K562 (cell line): ENCODE results near the gene ZNF268. TPM values are rescaled to one million over a fixed set of nuclear protein-coding genes. Genes with fewer than 3 reads are reported as not detected.

Experiments
- ATAC-seq: fragments of 200-7000 bp; cut with Tn5 transposase; 3 replicates; pipeline ENCODE4 v1.9.1; 2020; ENCODE audit warnings: moderate library complexity
- BruUV-seq: library from RNA; stranded (reverse); fragments of 400-500 nt; replicated peaks from 2 replicates; lab custom pipeline; 2021; lab: Mats Ljungman, UMichigan
- CTCF ChIA-PET: fragments of 300-600 bp; formaldehyde crosslinking; extraction: SDS; loops from one replicate; lab custom pipeline; 2021; ENCODE audit warnings: low intra/inter-chr PET ratio; lab: Yijun Ruan, JAX
- POLR2A ChIA-PET: fragments of 300-600, 350-650 bp; sonication (Branson Sonifier 250); formaldehyde crosslinking; extraction: SDS; loops from one replicate; lab custom pipeline; 2021; ENCODE audit warnings: antibody characterized with exemption, inconsistent platforms; lab: Yijun Ruan, JAX
- DNase-seq, 4 experiments: peaks; one replicate each; pipeline versions ENCODE4 v3.0.0 to v3.0.0-alpha.2; 2011 to 2018; ENCODE audit warnings: low spot score in 3 of 4, mixed read lengths in 3 of 4; ENCODE audit errors: extremely low read depth in 1 of 4
- FAIRE-seq: peaks from 2 replicates; lab custom pipeline; 2011; peaks lifted over from hg19 to GRCh38; lab: Jason Lieb, UNC
- H2AFZ ChIP-seq: 2 replicates; pipeline ENCODE4 v1.6.0; 2011; ENCODE audit warnings: low read depth, low read length, control low read depth, inconsistent platforms
- H3K27ac ChIP-seq: fragments of 200-600 bp; 3 replicates; pipeline ENCODE4 v1.8.0; 2011; ENCODE audit warnings: low read depth, mild to moderate bottlenecking, control low read depth, inconsistent platforms, low read length, moderate library complexity, mixed read lengths; ENCODE audit errors: extremely low read depth
- H3K27me3 ChIP-seq, 2 experiments: fragments of 300-600 bp in 1 of 2; 2 replicates in 1 of 2; 3 replicates in 1 of 2; pipeline versions ENCODE4 v1.6.0 to v1.8.0; 2011; ENCODE audit warnings: inconsistent platforms in 2 of 2, low read length in 2 of 2, mild to moderate bottlenecking in 1 of 2, mixed read lengths in 1 of 2, moderate library complexity in 1 of 2; ENCODE audit not compliant: control insufficient read depth in 2 of 2, insufficient read depth in 2 of 2
- H3K36me3 ChIP-seq: fragments of 300-600 bp; 3 replicates; pipeline ENCODE4 v1.8.0; 2011; ENCODE audit warnings: mild to moderate bottlenecking, low read length, inconsistent platforms; ENCODE audit not compliant: control insufficient read depth, insufficient read depth
- H3K4me1 ChIP-seq, 2 experiments: fragments of 200-600 bp in 1 of 2; replicated peaks in 1 of 2; 2 replicates in 1 of 2; 3 replicates in 1 of 2; pipeline versions ENCODE4 v1.5.1 to v1.8.0; 2011; ENCODE audit warnings: inconsistent platforms in 2 of 2, low read length in 2 of 2, mild to moderate bottlenecking in 1 of 2, mixed read lengths in 1 of 2, moderate library complexity in 1 of 2; ENCODE audit not compliant: control insufficient read depth in 2 of 2, insufficient read depth in 2 of 2
- H3K4me2 ChIP-seq: 2 replicates; pipeline ENCODE4 v1.6.1; 2011; ENCODE audit warnings: low read length, control low read depth, inconsistent platforms, mixed read lengths; ENCODE audit not compliant: insufficient read depth
- H3K4me3 ChIP-seq: fragments of 200-600 bp; sonication (generic), shearing (Covaris generic); 2 replicates; pipeline ENCODE4 v1.5.1; 2016; ENCODE audit warnings: control low read depth, inconsistent platforms
- H3K79me2 ChIP-seq: fragments of 200-600 bp; 3 replicates; pipeline ENCODE4 v1.8.0; 2011; ENCODE audit warnings: low read length, inconsistent platforms; ENCODE audit not compliant: control insufficient read depth, insufficient read depth
- H3K9ac ChIP-seq, 2 experiments: 2 replicates each; pipeline versions ENCODE4 v1.6.0 to v1.6.1; 2011; ENCODE audit warnings: low read depth in 2 of 2, low read length in 2 of 2, control low read depth in 1 of 2, inconsistent platforms in 1 of 2, mild to moderate bottlenecking in 1 of 2, mixed read lengths in 1 of 2; ENCODE audit not compliant: insufficient read depth in 1 of 2
- H3K9me1 ChIP-seq: one replicate; pipeline ENCODE4 v1.6.0; 2011; ENCODE audit warnings: inconsistent platforms, mild to moderate bottlenecking, low read length, moderate library complexity; ENCODE audit not compliant: control insufficient read depth, insufficient read depth
- H3K9me3 ChIP-seq: replicated peaks from 2 replicates; pipeline ENCODE4 v1.5.1; 2011; ENCODE audit warnings: low read depth, low read length, inconsistent platforms; ENCODE audit not compliant: control insufficient read depth, insufficient read depth
- H4K20me1 ChIP-seq: replicated peaks from 2 replicates; pipeline ENCODE4 v1.6.1; 2011; ENCODE audit warnings: low read length, inconsistent platforms, mixed read lengths; ENCODE audit not compliant: control insufficient read depth, insufficient read depth
- E2F1 ChIP-seq: sonication (generic); formaldehyde crosslinking; IDR thresholded peaks from 2 replicates; pipeline ENCODE4 v1.8.1; 2023; ENCODE audit warnings: mild to moderate bottlenecking, missing genetic modification reagents, moderate library complexity
- ERF ChIP-seq: fragments of 450-650 bp; formaldehyde crosslinking; IDR thresholded peaks from 2 replicates; pipeline ENCODE4 v1.4.0; 2020; ENCODE audit warnings: mild to moderate bottlenecking, mixed read lengths
- ETV1 ChIP-seq: fragments of 450-650 bp; conservative IDR thresholded peaks from 2 replicates; pipeline ENCODE4 v1.6.1; 2016; ENCODE audit warnings: missing genetic modification characterization, control low read depth, low read depth, missing compliant biosample characterization
- HES1 ChIP-seq: fragments of 450-650 bp; IDR thresholded peaks from 2 replicates; pipeline ENCODE4 v1.6.1; 2016; ENCODE audit warnings: low read depth, mild to moderate bottlenecking, moderate library complexity
- KAT8 ChIP-seq: fragments of 450-650 bp; IDR thresholded peaks from 2 replicates; pipeline ENCODE4 v1.6.1; 2016; ENCODE audit warnings: low read depth, mild to moderate bottlenecking
- KDM5B ChIP-seq: fragments of 200-600 bp; sonication (generic); IDR thresholded peaks from 2 replicates; pipeline ENCODE4 v1.6.1; 2012; ENCODE audit warnings: low read depth, mild to moderate bottlenecking, moderate library complexity, low read length, control low read depth, inconsistent platforms; ENCODE audit not compliant: insufficient replicate concordance
- MECOM ChIP-seq: fragments of 250-450 bp; sonication (Bioruptor Pico); IDR thresholded peaks from 2 replicates; pipeline ENCODE4 v1.8.0; 2022; ENCODE audit warnings: inconsistent platforms
- MXI1 ChIP-seq: IDR thresholded peaks from 2 replicates; pipeline ENCODE4 v1.6.1; 2011; ENCODE audit warnings: low read depth, mild to moderate bottlenecking, improper control_type of control experiment, low read length
- NCOA4 ChIP-seq: fragments of 450-650 bp; IDR thresholded peaks from 2 replicates; pipeline ENCODE4 v1.6.1; 2018; ENCODE audit warnings: mild to moderate bottlenecking; ENCODE audit not compliant: partially characterized antibody
- NFXL1 ChIP-seq: fragments of 450-650 bp; formaldehyde crosslinking; IDR thresholded peaks from 2 replicates; pipeline ENCODE4 v1.4.0; 2021; ENCODE audit warnings: mild to moderate bottlenecking
- NR2C1 ChIP-seq, 2 experiments: fragments of 450-650 bp; IDR thresholded peaks; 2 replicates each; pipeline ENCODE4 v1.6.1; 2017; ENCODE audit warnings: mild to moderate bottlenecking in 2 of 2, antibody characterized with exemption in 1 of 2, inconsistent platforms in 1 of 2, missing compliant biosample characterization in 1 of 2, missing genetic modification characterization in 1 of 2
- PHF20 ChIP-seq: fragments of 450-650 bp; IDR thresholded peaks from 2 replicates; pipeline ENCODE4 v1.6.1; 2018; ENCODE audit not compliant: partially characterized antibody
- PTBP1 ChIP-seq: fragments of 200-400 bp; formaldehyde crosslinking; IDR thresholded peaks from 2 replicates; pipeline ENCODE4 v1.6.1; 2017; ENCODE audit warnings: low read depth, low read length
- TRIM28 ChIP-seq: fragments of 450-650 bp; IDR thresholded peaks from 2 replicates; pipeline ENCODE4 v1.6.1; 2017
- ZBTB7A ChIP-seq: IDR thresholded peaks from 2 replicates; pipeline ENCODE4 v1.6.1; 2011; ENCODE audit warnings: low read depth, mild to moderate bottlenecking, low read length, moderate library complexity, borderline replicate concordance; ENCODE audit not compliant: control insufficient read depth
- ZNF124 ChIP-seq: sonication (generic); formaldehyde crosslinking; IDR thresholded peaks from 2 replicates; pipeline ENCODE4 v1.8.1; 2022; ENCODE audit warnings: missing genetic modification reagents
- ZNF449 ChIP-seq: fragments of 250-450 bp; sonication (Bioruptor Pico); IDR thresholded peaks from 2 replicates; pipeline ENCODE4 v1.8.0; 2022; ENCODE audit warnings: moderate library complexity, mild to moderate bottlenecking, inconsistent platforms
- ZNF766 ChIP-seq: fragments of 200-800 bp; sonication (Bioruptor generic); conservative IDR thresholded peaks from 2 replicates; pipeline ENCODE4 v1.6.1; 2016; ENCODE audit warnings: missing genetic modification characterization, missing compliant biosample characterization
- ZNF77 ChIP-seq: fragments of 250-450 bp; sonication (Bioruptor Pico); IDR thresholded peaks from 2 replicates; pipeline ENCODE4 v1.5.0; 2020
- WGBS: fragments of 100-300 bp; shearing (Covaris generic); methylation state at CpG from one replicate; pipeline ENCODE4 v1.1.6; 2016; ENCODE audit warnings: low coverage, mixed read lengths; ENCODE audit not compliant: insufficient coverage; ENCODE audit errors: missing lambda C conversion rate; 5-methylcytosine and 5-hydroxymethylcytosine counted together
- in situ Hi-C: fragments of 300-500 bp; cut with MboI; formaldehyde crosslinking; loops from 4 replicates; pipeline ENCODE4 v1.15.0; 2018; ENCODE audit warnings: inconsistent platforms, mixed read lengths
- intact Hi-C: fragments of 100-400 bp; cut with micrococcal nuclease; formaldehyde crosslinking; loops from 2 replicates; pipeline ENCODE4 v1.14.2; 2022
- polyA plus RNA-seq, 8 experiments: library from polyadenylated mRNA; depleted of rRNA in 4 of 8; stranded (reverse) in 5 of 8; unstranded in 3 of 8; fragments of >200 nt; fragmentation: Nextera tagmentation in 2 of 8; fragmentation: Illumina TruSeq in 1 of 8; extraction: Ambion mirVana in 2 of 8; extraction: Trizol in 1 of 8; gene quantifications; 2 replicates each; pipeline versions ENCODE4 v1.2.1 to v1.2.3, GENCODE V29; 2011 to 2014; ENCODE audit warnings: inconsistent platforms in 1 of 8, missing spikeins in 1 of 8
- total RNA-seq, 7 experiments: library from RNA; depleted of rRNA in 6 of 7; stranded (reverse); fragments of >200 nt in 6 of 7; fragmentation: Illumina TruSeq in 2 of 7; extraction: Trizol in 2 of 7; gene quantifications; 2 replicates each; pipeline versions ENCODE4 v1.2.1 to v1.2.3, GENCODE V29; 2011 to 2021; ENCODE audit warnings: low replicate concordance in 1 of 7

Gene ZNF268
- total and polyA plus RNA-seq, 9 of the 15 experiments (the other 6 are each of a cell fraction or from before 2014, with no cell fraction given) = 4.8 to 12.0 (median 7.7) TPM

GRCh38 chr12:133215724-133216123, 34.4 kb downstream of the ZNF268 start (continued):
- no peak for TF ChIP-seq ETV1 (tag)
- TF ChIP-seq KAT8 = no peak
- no peak for TF ChIP-seq KDM5B
- no peak for TF ChIP-seq MECOM (CRISPR knock-in tag)

GRCh38 chr12:133217219-133217618, 35.9 kb downstream of the ZNF268 start:
- no peaks in the 10 kb centered on the region for H4K20me1 ChIP-seq
- CTCF ChIA-PET = no interaction called here
- TF ChIP-seq NCOA4 (no peak), PTBP1 (no peak), PHF20 (no peak), MXI1 (no peak), ZBTB7A (no peak), NFXL1 (CRISPR knock-in tag) (no peak), HES1 (no peak), ZNF766 (CRISPR knock-in tag) (no peak), ZNF449 (CRISPR knock-in tag) (no peak), E2F1 (CRISPR knock-in tag) (no peak), TRIM28 (no peak), ZNF124 (CRISPR knock-in tag) (no peak), ERF (CRISPR knock-in tag) (no peak), ZNF77 (CRISPR knock-in tag) (no peak), NR2C1 (IDR thresholded peaks at IDR 0.05) (no peak), NR2C1 (tag; IDR thresholded peaks at IDR 0.05) (no peak)
- TF ChIP-seq, all 486 proteins: peak for 0
- FAIRE-seq = no peak
- WGBS = 0% methylated on average over 2 of the region's 3 CpGs
- DNase-seq = no peak
- Histone ChIP-seq H3K27me3 (no peaks in the 10 kb centered on the region), H3K36me3 (no peaks in the 10 kb centered on the region), H3K79me2 (no peaks in the 10 kb centered on the region), H3K4me2 (no peak overlapping the region), H3K9ac (no peak overlapping the region), H3K27ac (no peak overlapping the region), H3K4me1 (no peaks in the 10 kb centered on the region), H3K4me3 (no peak overlapping the region), H3K9me1 (no peaks in the 10 kb centered on the region), H3K9me3 (0 out of 2 replicates have a peak, but pooled peaks cover 1% of the 10 kb centered on the region), H2AFZ (no peak overlapping the region)
- intact Hi-C loops (no loop called here), in situ Hi-C loops (no loop called here)
- POLR2A ChIA-PET = no interaction called here
- no TSS peak for BruUV-seq
- no peak for ATAC-seq
